Embryonic facial prominence (tissue), 1 donor: Measurements from ENCODE around the gene PSMD13.
"Not testable (repeated sequence)": the region's sequence is repeated elsewhere in the genome, so short reads cannot be mapped to it uniquely, and the experiment has no call there.

Experiments used
- DNase-seq: peaks from one replicate; pipeline ENCODE4 v3.0.0-alpha.2; 2016; ENCODE audit errors: extremely low spot score

The PSMD13 gene

DNA sequence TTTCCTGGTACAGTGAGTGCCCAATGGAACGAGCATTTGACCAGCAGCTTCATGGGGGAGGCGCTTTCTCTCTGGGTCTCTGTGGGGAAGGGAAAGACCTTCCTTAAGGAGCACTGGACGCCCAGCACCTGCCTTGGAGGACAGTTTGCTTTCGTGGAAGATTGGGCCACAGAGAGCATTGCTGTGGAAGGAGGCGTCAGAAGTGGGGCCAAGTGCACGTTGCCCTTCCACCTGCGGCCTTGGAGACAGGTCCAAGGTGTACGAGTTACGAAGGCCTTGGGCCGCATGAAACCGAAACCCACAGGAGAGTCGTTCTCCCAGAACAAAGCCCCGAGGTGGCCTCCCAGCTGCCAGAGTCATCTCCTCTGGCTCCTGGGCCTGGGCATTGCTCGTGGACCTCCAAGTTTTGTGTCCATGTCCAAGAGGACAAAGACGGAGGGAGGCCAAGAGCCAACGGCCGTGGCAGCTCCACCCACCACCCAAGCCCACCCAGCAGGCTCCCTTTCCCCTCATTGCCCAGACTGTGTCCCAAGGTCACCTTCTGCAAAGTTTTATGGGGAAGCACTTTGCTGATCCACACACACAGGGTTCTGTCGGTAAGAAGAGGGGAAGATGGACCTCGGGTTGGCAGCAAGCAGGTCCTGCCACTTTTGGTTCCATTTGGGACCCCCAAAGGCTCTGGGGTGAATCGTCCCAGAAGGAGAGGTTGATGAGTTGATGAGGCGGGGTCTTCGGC lies 35.6 kb downstream of the PSMD13 start:
- no peak for DNase-seq

DNA sequence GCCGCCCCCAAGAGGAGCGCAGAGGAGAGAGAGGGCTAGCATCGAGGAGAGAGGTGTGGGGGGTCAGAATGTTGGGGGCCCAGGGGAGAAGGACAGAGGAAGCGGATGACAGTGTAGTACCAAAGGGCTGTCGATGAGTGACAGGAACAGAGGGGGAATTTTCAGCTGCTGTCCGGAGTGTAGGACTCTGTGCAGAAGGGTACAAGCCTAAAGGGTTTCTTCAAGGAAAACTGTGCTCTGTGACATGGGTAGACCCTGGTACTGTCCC lies 36.1 kb downstream of the PSMD13 start:
- no peak for DNase-seq

DNA sequence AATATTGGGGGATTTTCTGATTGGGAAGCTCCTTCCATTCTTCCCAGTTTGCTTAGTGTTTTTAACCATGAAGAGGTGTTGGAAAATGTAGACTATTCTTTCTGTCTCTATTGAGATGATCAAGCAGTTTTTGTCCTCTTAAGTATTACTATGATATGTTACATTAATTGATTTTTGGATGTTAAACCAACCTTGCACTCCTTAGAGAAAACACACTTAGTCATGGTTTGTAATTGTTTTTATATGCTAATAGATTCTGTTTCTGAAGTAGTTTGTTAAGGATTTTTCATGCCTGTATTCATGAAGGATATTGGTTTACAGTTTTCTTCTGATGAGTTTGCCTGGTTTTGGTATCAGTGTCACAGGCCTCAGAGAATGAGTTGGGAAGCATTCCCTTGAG lies 39.4 kb downstream of the PSMD13 start:
- DNase-seq: no peak

DNA sequence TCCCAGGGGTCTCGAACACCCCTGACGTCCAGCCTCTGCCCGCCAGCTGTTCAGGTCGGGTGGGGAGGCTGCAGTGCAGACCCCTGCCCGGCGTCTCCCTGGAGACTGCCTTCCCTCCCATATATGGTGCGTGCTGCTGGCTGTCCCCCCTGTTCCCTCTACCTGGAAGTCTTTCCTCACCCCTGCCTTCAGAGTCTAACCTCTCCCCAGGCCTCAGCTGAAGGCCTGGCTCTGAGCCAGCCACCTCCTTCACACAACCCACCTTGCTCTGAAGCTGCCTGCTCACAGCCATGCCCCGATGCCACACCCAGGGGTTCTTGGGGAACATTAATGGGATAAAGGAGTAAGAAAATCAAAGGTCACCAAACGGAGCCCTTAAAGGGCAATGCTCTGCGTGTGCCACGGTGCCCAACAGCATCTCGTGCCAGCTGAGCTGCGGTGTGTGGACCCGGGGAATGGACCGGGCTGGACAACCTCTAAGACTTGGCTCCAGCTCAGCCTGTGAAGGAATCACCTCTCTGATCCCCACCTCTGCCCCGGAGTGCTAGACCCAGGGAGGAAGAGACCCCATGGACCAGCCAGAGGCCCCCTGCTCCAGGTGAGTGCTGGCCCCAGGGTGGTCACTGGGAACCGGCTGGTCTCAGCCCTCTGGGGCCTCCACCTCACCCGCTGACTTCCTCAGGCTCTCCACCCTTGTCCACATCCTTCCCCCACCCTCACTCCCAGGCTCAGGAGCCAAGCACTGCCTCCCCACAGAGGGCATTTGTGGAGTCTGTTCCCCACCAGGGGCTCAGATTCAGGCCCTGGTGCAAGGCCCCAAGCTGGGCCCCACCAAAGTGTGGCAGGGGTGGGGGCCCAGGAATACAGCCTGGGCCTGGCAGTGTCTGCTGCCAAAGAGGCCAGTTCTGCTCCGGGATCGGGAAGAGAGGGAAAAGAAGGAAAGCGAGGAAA lies 41.5 kb downstream of the PSMD13 start, which contains the start of gene NLRP6:
Gene NLRP6, plus strand, starts transcription at position 407 of the 951 bp plus-strand sequence. Its CDS starts 163 bp downstream, at position 570.
- no peak for DNase-seq

DNA sequence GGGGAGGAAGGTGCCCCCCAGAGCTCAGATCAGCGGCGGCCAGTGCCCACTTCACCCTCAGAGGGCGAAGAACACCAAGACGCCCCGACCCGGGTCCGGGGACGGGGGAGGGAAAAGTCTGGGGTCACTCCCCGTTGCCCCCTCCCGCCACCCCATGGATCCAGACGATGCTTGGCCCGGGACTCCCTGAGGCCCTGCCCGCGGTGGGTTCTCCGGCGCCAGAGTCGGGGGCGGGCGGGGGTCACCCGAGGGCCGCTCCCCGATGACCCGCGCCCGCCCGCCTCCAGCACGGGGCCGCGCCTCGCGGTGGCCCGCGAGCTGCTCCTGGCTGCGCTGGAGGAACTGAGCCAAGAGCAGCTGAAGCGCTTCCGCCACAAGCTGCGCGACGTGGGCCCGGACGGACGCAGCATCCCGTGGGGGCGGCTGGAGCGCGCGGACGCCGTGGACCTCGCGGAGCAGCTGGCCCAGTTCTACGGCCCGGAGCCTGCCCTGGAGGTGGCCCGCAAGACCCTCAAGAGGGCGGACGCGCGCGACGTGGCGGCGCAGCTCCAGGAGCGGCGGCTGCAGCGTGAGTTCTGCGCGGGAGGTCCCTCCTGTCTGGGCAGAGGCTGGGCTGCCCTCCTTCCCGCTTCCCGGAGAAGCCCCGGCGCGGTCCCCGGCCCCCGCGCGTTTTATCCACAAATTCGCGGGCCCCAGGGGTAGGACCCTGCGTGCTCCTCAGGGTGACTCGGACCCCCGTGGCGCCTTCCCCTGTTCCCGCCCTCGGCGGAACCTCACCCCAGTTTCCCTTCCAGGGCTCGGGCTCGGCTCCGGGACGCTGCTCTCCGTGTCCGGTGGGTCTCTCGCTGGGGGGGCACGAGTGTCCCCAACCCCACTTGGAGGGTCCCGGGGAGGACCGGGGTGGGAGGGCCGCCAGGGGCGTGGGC lies 42.5 kb downstream of the PSMD13 start:
- DNase-seq: no peak

DNA sequence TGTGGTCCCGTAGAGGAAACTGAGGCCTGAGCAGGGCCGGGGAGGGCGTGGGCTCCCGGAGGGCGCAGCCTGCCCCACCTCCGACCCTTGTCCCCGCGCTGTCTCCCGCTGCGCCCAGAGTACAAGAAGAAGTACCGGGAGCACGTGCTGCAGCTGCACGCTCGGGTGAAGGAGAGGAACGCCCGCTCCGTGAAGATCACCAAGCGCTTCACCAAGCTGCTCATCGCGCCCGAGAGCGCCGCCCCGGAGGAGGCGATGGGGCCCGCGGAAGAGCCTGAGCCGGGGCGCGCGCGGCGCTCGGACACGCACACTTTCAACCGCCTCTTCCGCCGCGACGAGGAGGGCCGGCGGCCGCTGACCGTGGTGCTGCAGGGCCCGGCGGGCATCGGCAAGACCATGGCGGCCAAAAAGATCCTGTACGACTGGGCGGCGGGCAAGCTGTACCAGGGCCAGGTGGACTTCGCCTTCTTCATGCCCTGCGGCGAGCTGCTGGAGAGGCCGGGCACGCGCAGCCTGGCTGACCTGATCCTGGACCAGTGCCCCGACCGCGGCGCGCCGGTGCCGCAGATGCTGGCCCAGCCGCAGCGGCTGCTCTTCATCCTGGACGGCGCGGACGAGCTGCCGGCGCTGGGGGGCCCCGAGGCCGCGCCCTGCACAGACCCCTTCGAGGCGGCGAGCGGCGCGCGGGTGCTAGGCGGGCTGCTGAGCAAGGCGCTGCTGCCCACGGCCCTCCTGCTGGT lies 43.4 kb downstream of the PSMD13 start:
- no peak for DNase-seq

DNA sequence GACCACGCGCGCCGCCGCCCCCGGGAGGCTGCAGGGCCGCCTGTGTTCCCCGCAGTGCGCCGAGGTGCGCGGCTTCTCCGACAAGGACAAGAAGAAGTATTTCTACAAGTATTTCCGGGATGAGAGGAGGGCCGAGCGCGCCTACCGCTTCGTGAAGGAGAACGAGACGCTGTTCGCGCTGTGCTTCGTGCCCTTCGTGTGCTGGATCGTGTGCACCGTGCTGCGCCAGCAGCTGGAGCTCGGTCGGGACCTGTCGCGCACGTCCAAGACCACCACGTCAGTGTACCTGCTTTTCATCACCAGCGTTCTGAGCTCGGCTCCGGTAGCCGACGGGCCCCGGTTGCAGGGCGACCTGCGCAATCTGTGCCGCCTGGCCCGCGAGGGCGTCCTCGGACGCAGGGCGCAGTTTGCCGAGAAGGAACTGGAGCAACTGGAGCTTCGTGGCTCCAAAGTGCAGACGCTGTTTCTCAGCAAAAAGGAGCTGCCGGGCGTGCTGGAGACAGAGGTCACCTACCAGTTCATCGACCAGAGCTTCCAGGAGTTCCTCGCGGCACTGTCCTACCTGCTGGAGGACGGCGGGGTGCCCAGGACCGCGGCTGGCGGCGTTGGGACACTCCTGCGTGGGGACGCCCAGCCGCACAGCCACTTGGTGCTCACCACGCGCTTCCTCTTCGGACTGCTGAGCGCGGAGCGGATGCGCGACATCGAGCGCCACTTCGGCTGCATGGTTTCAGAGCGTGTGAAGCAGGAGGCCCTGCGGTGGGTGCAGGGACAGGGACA lies 44.1 kb downstream of the PSMD13 start:
- DNase-seq: no peak

DNA sequence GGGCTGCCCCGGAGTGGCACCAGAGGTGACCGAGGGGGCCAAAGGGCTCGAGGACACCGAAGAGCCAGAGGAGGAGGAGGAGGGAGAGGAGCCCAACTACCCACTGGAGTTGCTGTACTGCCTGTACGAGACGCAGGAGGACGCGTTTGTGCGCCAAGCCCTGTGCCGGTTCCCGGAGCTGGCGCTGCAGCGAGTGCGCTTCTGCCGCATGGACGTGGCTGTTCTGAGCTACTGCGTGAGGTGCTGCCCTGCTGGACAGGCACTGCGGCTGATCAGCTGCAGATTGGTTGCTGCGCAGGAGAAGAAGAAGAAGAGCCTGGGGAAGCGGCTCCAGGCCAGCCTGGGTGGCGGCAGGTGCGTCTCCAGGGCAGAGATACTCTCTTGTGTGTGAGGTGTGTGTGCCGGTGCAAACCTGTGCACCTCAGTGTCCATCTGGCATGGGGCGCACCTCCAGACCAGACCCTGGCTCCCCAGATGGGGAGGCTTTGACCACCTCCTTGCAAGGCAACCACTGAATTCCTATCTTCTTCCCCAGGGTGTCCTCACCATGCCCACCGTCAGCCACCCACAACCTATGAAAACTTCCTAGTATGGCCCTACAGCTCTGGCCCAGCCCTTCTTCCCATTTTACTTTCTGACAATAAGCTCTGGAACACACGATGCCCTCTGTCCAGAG lies 44.8 kb downstream of the PSMD13 start:
- DNase-seq: no peak

DNA sequence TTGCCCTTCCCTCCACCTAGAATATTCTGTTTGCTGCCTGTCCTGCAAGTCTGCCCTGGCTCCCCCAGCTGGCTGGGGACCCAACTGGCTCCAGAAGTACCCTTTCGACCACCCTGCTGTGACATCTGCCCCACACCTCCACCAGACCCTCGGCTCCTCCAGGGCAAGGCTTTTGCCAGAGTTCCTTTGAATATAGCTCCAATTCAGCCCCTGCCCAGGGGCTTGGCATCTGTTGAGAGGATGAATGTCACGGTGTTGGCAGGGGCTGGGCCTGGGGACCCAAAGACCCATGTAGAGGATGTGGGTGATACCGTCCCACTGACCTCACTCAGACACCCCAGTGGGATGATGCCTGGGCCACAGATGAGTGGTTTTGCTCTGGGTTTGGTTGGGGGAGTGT lies 45.4 kb downstream of the PSMD13 start:
- no peak for DNase-seq

DNA sequence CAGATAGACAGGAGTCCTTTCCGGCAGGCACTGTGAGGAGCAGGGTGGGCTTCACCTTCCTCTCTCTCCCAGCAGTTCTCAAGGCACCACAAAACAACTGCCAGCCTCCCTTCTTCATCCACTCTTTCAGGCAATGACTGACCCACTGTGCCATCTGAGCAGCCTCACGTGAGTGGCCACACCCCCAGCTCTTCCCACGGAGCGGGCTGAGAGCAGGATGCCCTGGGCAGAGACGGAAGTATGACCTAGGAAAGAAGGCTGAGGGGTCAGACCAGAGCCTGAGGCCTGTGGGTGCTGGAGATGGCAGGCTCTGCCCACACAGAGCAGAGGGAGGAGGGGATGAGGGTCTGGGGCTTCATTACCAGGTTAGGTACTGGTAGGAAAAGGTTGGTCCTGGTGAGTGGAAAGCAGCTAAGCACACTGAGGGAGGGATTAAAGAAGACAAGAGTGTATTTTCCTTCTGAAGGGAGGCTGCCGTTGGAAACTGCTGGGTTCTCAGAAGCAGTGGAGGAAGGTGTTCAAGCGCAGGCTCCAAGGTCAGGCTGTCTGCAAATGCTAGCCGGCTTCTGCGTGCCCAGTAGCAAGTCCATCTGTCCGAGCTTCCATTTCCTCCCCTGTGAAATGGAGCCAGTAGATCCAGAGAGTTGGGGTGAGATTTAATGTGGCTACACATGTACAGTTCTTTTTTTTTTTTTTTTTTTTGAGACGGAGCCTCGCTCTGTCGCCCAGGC lies 46.0 kb downstream of the PSMD13 start:
- no peak for DNase-seq

DNA sequence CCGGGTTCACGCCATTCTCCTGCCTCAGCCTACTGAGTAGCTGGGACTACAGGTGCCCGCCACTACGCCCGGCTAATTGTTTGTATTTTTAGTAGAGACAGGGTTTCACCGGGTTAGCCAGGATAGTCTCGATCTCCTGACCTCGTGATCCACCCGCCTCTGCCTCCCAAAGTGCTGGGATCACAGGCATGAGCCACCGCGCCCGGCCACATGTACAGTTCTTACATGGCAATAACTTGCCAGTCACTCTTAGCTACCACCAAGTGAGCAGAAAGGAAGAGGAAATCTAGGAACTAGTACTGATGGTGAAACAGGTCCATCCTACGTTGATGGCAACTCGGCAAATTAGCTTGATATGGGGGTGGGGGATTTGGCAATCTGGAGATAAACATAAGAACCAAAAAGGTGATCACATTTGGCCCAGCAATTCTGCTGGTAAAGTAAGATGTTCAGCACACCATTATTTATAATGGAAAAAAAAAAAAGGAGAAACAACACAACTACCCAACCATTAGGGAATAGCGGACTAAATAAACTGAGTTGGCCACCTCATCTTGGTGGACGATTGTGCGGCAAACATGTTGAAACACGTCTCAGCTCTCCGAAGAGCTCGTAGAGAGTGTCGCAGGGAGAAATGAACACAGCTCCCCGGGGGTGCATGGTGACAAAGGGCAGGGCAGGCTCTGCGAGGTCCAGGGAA lies 46.8 kb downstream of the PSMD13 start:
- DNase-seq: no peak

DNA sequence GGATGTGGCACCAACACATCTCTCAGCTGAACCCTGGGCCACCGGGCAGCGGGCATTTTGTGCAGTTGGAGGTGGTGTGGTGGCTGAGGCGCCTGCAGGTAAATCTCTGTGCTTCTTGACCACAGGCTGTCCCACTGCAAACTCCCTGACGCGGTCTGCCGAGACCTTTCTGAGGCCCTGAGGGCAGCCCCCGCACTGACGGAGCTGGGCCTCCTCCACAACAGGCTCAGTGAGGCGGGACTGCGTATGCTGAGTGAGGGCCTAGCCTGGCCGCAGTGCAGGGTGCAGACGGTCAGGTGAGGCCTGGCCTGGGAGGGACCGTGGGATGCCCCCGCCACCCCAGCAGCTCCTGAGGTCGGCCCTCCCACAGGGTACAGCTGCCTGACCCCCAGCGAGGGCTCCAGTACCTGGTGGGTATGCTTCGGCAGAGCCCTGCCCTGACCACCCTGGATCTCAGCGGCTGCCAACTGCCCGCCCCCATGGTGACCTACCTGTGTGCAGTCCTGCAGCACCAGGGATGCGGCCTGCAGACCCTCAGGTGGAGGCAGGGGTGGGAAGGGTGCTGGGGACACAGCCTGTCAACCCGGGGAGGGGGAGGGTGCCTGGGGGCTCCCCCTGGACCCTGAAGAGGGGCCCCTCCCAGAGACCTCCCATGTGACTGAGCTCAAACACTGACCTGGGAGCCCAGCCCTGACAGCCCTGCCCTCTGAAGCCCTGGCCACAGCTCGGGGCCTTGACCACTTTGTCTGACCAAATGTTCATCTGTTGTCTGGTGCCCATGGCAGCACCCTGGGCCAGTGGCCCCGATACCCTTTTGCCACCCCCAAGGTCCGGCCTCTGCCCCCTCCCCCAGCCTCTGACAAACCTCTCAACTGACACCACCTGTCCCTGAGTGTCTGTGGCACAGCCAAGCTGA lies 47.6 kb downstream of the PSMD13 start:
- DNase-seq: no peak

DNA sequence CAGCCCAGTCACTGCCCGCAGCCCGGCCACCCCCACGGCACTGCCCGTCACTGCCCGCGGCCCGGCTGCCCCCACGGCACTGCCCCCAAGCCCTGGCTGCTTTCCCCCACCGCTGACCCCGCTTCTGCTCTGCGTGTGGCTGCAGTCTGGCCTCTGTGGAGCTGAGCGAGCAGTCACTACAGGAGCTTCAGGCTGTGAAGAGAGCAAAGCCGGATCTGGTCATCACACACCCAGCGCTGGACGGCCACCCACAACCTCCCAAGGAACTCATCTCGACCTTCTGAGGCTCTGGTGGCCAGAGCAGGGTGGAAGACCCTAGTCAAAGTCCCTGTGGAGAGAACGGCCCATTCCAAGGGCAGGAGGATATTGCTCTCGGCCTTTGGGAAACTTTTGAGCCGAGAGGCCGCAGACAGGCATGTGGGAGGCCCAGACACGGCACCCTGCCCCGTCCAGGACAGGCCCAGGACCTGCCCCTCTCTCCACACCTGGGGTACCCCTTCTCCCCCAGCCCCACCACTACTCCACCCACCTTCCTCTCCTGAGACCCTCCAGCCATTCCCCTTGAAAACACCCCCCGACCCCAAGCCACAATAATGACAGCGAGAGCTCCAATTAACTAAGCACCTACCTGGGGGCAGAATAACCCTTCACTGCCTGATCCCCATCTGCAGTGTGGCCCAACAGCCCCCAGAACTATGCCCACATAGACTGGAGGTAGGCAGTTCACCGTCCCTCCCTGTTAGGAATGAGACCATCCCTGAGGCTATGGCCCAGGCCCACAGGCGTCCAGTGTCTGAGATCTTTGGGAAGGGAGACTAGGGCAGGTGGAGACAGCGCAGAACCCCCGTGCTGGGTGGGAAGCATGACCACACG lies 48.5 kb downstream of the PSMD13 start:
- no peak for DNase-seq

DNA sequence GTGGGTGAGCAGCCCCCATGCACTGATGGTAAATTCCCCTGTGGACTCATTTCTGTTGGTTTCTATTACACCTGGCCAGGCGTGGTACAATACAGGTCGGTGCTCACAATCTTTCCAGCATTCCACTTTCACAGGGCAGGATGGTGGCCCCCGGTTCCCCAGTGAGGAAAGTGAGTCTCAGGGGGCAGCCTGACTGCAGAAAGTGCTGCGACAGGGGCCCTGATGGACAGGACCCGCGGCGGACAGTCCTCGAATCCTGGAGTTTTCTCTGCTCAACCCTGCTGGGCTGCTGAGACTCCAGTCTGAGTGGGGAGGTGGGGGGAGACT lies 49.1 kb downstream of the PSMD13 start:
- no peak for DNase-seq

DNA sequence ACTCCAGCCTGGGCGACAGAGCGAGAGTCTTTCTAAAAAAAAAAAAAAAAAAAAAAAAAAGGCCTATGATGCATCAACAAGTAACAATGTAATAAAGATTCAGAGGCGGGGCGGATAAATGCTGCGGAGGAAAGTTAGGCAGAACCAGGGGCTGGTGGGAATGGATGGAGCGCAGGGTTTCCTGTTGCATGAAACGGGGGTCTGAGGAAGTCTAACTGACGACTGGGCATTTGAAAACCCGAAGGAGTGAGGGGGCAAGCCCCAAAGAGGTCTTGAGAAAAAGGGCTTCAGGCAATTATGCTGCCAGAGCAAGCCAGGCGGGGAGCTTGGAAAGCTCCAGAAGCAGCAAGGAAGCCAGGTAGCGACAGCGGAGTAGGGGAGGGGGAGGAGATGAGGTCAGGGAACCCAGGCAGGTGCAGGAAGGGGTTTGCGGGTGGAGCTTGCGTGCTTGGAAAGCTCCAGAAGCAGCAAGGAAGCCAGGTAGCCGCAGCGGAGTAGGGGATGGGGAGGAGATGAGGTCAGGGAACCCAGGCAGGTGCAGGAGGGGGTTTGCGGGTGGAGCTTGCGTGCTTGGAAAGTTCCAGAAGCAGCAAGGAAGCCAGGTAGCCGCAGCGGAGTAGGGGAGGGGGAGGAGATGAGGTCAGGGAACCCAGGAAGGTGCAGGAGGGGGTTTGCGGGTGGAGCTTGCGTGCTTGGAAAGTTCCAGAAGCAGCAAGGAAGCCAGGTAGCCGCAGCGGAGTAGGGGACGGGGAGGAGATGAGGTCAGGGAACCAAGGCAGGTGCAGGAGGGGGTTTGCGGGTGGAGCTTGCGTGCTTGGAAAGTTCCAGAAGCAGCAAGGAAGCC lies 50.4 kb downstream of the PSMD13 start:
- not testable (repeated sequence) for DNase-seq
